KBM-7 (cell line): ENCODE measurements around the gene CD300LF.

Source experiments
- DNase-seq: peaks from one replicate; pipeline ENCODE4 v3.0.0-alpha.2; 2015
- in situ Hi-C: fragments of 300-500 bp; cut with MboI; formaldehyde crosslinking; loops from 2 replicates; pipeline ENCODE4 v1.14.3; 2020; ENCODE audit warnings: low sequenced_read_pairs, low pct_unique_long_range_greater_than_20kb, mixed read lengths

The CD300LF gene

GRCh38 chr17:74702116-74702871 lies 10.4 kb downstream of the CD300LF start:
- in situ Hi-C loops: no loop called here
- DNase-seq: no peak

GRCh38 chr17:74699236-74699635 lies 13.5 kb downstream of the CD300LF start:
- in situ Hi-C loops: no loop called here
- DNase-seq: no peak

GRCh38 chr17:74698069-74698468 lies 14.7 kb downstream of the CD300LF start:
- no peak for DNase-seq
- in situ Hi-C loops: no loop called here

GRCh38 chr17:74697515-74697914 lies 15.2 kb downstream of the CD300LF start:
- in situ Hi-C loops: no loop called here
- no peak for DNase-seq

DNA sequence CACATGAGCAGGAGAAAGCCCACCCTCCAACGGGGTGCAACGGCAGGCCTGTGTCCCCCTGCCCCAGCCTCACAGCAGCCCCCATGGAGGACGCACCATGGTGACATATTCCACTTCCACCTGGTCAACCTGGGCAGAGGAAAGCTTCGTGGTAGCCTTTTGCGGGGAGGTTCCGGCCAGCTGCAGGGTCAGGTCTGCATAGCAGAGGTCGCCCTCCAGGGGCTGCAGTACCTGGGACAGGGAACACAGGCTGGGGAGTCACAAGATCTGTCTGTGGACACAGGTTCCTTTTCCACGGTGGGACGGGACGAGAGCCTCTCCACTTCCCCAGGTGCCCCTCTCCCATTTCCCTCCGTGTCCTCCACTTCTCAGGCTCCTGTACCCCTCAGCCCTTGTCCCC lies 17.1 kb downstream of the CD300LF start:
- in situ Hi-C loops: no loop called here
- DNase-seq: no peak

DNA sequence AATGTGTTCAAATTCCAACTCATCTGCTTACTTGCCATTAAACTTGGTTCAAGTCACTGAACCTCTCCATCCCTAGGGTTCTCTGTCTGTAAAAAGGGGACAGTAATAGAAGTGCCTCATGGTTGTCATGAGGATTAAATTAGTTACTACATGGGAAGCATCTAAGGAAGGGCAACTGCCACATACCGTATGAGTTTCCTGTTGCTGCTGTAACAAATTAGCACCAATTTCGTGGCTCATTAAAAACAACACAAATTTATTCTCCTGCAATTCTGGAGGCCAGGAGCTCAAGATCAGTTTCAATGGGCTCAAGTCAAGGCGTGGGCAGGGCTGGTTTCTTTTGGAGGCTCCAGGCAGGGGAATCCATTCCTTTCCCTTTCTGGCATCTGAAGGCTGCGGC lies 18.6 kb downstream of the CD300LF start:
- no peak for DNase-seq
- in situ Hi-C loops: no loop called here

- no peak for DNase-seq
- in situ Hi-C loops: no loop called here
Observed at GRCh38 chr17:74691151-74691550, 21.6 kb downstream of the CD300LF start.

DNA sequence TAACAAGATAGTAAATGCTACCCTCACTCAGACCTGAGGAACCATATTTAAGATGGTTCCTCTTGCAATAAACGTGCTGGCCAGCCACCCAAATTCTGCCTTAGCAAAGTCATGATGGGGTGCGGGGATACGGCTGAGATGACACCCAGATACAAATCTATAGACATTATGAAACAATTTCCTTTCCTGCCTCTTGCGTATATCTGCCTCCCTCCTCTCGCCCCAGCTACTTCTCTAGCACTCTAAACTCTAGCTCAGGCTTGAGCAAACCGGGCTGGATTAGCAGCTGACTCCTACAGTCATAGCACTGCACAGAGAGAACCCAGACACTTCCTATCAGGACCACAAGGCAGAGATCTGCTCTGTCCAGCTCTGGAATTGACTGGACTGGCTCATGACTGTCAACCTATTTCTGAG lies 22.3 kb downstream of the CD300LF start:
- DNase-seq: peak; percentile 17
- in situ Hi-C loops: no loop called here

- DNase-seq: no peak
- in situ Hi-C loops: no loop called here
Observed at GRCh38 chr17:74687886-74688285, 24.8 kb downstream of the CD300LF start.

DNA sequence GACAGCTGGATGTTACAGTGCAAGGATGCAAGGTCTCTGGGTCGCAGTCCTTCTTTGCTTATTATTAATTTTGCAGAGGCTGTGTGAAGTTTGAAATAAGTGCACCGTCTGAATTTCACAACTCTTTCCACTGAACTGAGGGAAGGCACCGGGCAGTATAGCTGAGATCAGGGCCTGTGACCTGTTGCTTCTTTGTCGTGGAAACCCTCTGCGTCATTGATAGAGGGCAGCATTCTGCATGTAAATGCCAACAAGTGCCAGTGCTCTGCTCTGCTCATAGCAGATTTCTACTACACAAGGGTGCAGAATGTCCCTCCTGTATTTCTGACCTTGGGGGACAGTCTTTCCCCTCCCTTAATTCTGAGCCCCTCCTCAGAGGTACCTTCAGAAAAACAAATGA lies 26.0 kb downstream of the CD300LF start:
- in situ Hi-C loops: no loop called here
- no peak for DNase-seq

- in situ Hi-C loops: no loop called here
- no peak for DNase-seq
Observed at GRCh38 chr17:74682471-74683190, 30.1 kb downstream of the CD300LF start.

- no peak for DNase-seq
- in situ Hi-C loops: no loop called here
Observed at GRCh38 chr17:74682028-74682427, 30.7 kb downstream of the CD300LF start.

GRCh38 chr17:74680941-74681340 lies 31.8 kb downstream of the CD300LF start:
- DNase-seq: no peak

DNA sequence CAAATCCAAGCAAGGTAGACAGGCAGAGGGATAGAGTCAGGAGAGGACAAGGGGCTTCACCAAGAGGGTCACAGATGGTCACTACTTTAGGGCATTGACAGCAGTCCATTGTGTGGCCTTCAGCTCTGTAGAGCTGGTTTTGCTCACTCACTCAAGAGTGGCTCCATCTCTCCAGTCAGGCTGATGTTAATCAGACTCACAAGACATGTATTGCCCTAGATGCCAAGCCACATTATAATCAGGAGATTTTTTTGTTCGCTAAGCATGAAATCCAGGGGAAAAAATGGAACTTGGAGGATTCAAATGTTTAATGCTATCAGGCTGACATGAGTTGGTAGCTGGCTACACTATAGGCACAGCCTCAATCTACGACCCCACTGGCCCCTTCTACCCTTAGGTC lies 32.5 kb downstream of the CD300LF start:
- in situ Hi-C loops: no loop called here

More at GRCh38 chr17:74680941-74681340, 31.8 kb downstream of the CD300LF start:
- in situ Hi-C loops: no loop called here

GRCh38 chr17:74679374-74679773 lies 33.3 kb downstream of the CD300LF start:
- in situ Hi-C loops: no loop called here

More for the DNA sequence above, 32.5 kb downstream of the CD300LF start:
- no peak for DNase-seq

GRCh38 chr17:74678541-74678940 lies 34.2 kb downstream of the CD300LF start:
- no peak for DNase-seq
- in situ Hi-C loops: no loop called here

More at GRCh38 chr17:74679374-74679773, 33.3 kb downstream of the CD300LF start:
- no peak for DNase-seq

DNA sequence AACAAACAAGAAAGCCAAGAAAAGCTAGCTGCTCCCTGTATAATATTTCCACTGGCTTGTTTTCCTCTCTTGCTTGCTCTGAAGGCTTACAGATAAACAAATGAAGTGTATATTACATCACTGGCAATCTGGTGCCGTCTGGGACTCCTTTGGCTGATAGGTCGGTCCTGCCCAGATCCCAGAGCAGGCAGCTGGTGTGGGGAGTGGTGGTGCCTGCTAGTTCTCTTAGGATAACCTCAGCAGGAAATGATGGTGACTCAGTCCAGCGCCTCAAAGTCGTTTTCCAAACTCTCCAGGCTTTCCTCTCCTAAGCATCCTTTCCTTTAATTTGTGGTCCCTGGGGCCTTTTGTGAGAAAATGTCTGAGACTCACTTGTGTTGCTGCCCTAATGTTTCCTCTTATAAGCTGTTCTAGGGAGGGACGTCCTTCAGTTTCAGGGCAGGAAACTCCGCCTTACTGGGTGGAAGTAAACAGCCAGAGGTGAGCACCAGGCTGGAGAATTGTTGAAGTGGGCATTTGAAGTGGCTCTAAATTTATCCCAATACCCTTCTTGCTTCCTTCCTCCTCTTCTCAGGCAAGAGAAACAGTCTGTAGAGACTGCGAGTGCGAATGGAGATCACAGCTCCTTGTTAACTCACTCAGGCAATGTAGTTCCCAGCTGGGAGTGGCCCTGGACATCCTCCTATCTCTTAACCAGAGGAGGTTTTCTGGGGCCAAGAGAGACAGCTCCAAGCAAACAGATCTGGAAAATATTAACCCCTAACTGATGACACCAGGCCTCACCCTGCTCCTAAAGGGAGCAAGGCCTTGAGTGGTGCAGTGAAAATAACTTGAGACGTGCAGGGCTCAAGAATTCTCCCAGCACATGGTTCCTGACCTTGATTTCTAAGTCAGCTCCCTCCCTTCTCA lies 34.9 kb downstream of the CD300LF start:
- DNase-seq: no peak
- in situ Hi-C loops: no loop called here

- in situ Hi-C loops: no loop called here
- peak; percentile 79 for DNase-seq
Observed at GRCh38 chr17:74671031-74671771, 41.5 kb downstream of the CD300LF start.

GRCh38 chr17:74670329-74670728 lies 42.4 kb downstream of the CD300LF start:
- DNase-seq: no peak
- in situ Hi-C loops: no loop called here
